ENCODE results near the gene SH3YL1.

Gene SH3YL1

DNA sequence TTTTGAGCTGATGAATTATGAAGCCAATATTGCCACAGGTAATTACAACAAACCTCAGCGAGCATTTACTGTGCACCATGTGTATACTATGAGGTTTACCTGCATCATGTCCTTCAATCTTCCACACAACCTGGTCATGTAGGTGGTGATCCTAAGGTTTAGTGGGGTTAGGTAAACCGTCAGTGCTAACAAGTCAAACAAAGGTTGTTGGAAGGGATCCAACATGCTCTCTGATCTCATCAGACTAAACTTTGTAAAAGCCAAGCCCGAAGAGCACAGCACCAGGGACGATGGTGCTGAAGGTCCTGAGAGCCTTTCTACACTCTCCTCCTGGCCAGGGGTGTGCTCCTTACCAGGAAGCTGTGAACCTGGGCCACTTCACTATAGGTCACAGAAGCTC lies 29.4 kb downstream of the SH3YL1 start:
- Histone ChIP-seq H3K27ac (ENCODE audit: low read depth, low read length) (no peak overlapping the region), H3K9ac (ENCODE audit: low read length) (no peak overlapping the region), H3K79me2 (ENCODE audit: insufficient read depth, low read length) (no peaks in the 10 kb centered on the region), H2AFZ (ENCODE audit: low read depth, low read length, severe bottlenecking) (no peak overlapping the region), H3K9me2 (replicated peaks; ENCODE audit: insufficient read depth, low read length) (no peaks in the 10 kb centered on the region), H4K20me1 (ENCODE audit: low read depth, low read length) (no peaks in the 10 kb centered on the region), H3F3A (ENCODE audit: insufficient read depth) (no peaks in the 10 kb centered on the region), H3K4me2 (ENCODE audit: low read depth, low read length, poor library complexity, severe bottlenecking) (no peak overlapping the region), H3K36me3 (ENCODE audit: low read length) (no peaks in the 10 kb centered on the region), H3K9me3 (ENCODE audit: insufficient read depth, low read length) (no peaks in the 10 kb centered on the region), H3K27me3 (ENCODE audit: low read length) (no peaks in the 10 kb centered on the region), H3K4me3 (ENCODE audit: insufficient read depth, low read length, poor library complexity, severe bottlenecking) (no peak overlapping the region)
- TF ChIP-seq, protein P1, sequence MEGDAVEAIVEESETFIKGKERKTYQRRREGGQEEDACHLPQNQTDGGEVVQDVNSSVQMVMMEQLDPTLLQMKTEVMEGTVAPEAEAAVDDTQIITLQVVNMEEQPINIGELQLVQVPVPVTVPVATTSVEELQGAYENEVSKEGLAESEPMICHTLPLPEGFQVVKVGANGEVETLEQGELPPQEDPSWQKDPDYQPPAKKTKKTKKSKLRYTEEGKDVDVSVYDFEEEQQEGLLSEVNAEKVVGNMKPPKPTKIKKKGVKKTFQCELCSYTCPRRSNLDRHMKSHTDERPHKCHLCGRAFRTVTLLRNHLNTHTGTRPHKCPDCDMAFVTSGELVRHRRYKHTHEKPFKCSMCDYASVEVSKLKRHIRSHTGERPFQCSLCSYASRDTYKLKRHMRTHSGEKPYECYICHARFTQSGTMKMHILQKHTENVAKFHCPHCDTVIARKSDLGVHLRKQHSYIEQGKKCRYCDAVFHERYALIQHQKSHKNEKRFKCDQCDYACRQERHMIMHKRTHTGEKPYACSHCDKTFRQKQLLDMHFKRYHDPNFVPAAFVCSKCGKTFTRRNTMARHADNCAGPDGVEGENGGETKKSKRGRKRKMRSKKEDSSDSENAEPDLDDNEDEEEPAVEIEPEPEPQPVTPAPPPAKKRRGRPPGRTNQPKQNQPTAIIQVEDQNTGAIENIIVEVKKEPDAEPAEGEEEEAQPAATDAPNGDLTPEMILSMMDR (IDR thresholded peaks at IDR 0.05; ENCODE audit: insufficient read depth, low read length, poor library complexity, severe bottlenecking) = no peak
- no peak for TF ChIP-seq EZH2phosphoT487 (conservative IDR thresholded peaks at IDR 0.05; ENCODE audit: low read length)

DNA sequence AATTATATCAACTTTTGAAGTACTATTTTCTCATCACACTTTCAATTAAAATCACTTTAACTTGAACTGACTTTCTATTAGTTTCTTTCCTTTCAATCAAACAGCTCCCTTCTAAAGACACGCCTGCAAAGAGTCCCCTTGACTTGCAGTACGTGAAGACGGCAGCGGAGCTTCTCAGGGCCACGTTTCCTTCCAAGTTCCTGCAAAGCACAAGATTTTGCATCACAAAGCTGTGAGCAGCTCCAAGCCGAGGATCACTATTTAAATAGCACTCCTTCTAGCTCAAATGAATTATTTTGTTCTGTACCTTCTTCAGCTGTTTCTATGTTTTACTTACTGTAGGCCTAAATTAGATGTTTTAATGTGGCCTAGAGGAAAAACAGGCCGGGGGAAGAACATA lies 30.8 kb downstream of the SH3YL1 start:
- no peaks in the 10 kb centered on the region for H3K27me3 ChIP-seq (ENCODE audit: low read length)
- no peaks in the 10 kb centered on the region for H3K9me2 ChIP-seq (replicated peaks; ENCODE audit: insufficient read depth, low read length)
- no peak overlapping the region for H3K4me3 ChIP-seq (ENCODE audit: insufficient read depth, low read length, poor library complexity, severe bottlenecking)
- TF ChIP-seq, protein P1 (IDR thresholded peaks at IDR 0.05; ENCODE audit: insufficient read depth, low read length, poor library complexity, severe bottlenecking) = no peak
- TF ChIP-seq EZH2phosphoT487 (conservative IDR thresholded peaks at IDR 0.05; ENCODE audit: low read length) = no peak
- H2AFZ ChIP-seq (ENCODE audit: low read depth, low read length, severe bottlenecking) = no peak overlapping the region
- H3K36me3 ChIP-seq (ENCODE audit: low read length) = no peaks in the 10 kb centered on the region
- no peaks in the 10 kb centered on the region for H3F3A ChIP-seq (ENCODE audit: insufficient read depth)
- H3K4me2 ChIP-seq (ENCODE audit: low read depth, low read length, poor library complexity, severe bottlenecking) = no peak overlapping the region
- H3K27ac ChIP-seq (ENCODE audit: low read depth, low read length) = no peak overlapping the region
- no peak overlapping the region for H3K9ac ChIP-seq (ENCODE audit: low read length)
- no peaks in the 10 kb centered on the region for H3K79me2 ChIP-seq (ENCODE audit: insufficient read depth, low read length)
- no peaks in the 10 kb centered on the region for H3K9me3 ChIP-seq (ENCODE audit: insufficient read depth, low read length)
- no peaks in the 10 kb centered on the region for H4K20me1 ChIP-seq (ENCODE audit: low read depth, low read length)

DNA sequence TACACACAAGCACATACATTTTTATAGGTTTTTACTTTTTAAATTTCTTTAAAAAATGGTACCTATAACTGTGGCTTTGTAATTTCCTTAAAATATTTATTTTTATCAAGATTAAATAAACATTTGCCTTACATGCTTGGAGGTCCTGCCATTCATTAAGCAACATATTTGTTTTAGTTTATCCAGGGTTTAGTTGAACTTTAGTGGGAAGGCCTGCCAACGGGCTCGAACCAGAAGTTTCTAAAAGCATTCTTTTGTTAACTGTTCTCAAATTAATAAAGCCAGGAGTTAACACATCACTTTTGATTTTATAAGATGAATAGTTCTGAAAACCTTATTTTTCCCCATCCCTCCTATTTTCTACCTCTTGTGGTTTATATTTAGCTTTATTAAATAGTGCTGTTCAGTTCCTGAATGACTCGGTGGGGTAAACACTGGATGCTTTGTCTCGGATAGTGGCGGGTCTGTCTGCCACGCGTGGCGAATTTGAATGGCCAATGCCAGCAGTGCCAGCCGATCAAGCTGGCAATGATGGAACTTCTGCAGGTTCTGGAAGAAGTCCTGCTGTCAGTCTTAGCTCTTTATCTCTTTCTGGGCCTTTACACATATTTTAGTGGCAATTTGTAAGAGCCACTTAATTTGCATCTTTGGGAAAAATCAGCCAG lies 32.2 kb downstream of the SH3YL1 start:
- TF ChIP-seq, protein P1 (IDR thresholded peaks at IDR 0.05; ENCODE audit: insufficient read depth, low read length, poor library complexity, severe bottlenecking) = no peak
- no peak for TF ChIP-seq EZH2phosphoT487 (conservative IDR thresholded peaks at IDR 0.05; ENCODE audit: low read length)
- H3K27ac ChIP-seq (ENCODE audit: low read depth, low read length) = no peak overlapping the region
- H3K9ac ChIP-seq (ENCODE audit: low read length) = no peak overlapping the region
- no peaks in the 10 kb centered on the region for H3K36me3 ChIP-seq (ENCODE audit: low read length)
- no peak overlapping the region for H3K4me2 ChIP-seq (ENCODE audit: low read depth, low read length, poor library complexity, severe bottlenecking)
- no peaks in the 10 kb centered on the region for H3K27me3 ChIP-seq (ENCODE audit: low read length)
- H4K20me1 ChIP-seq (ENCODE audit: low read depth, low read length) = no peaks in the 10 kb centered on the region
- no peaks in the 10 kb centered on the region for H3K9me3 ChIP-seq (ENCODE audit: insufficient read depth, low read length)
- no peaks in the 10 kb centered on the region for H3K79me2 ChIP-seq (ENCODE audit: insufficient read depth, low read length)
- no peak overlapping the region for H2AFZ ChIP-seq (ENCODE audit: low read depth, low read length, severe bottlenecking)
- no peak overlapping the region for H3K4me3 ChIP-seq (ENCODE audit: insufficient read depth, low read length, poor library complexity, severe bottlenecking)
- no peaks in the 10 kb centered on the region for H3K9me2 ChIP-seq (replicated peaks; ENCODE audit: insufficient read depth, low read length)
- no peaks in the 10 kb centered on the region for H3F3A ChIP-seq (ENCODE audit: insufficient read depth)

Data from SU-DHL-6 (cell line).